ENCODE measurements around the gene MYBBP1A. TPM values are rescaled to one million over a fixed set of nuclear protein-coding genes. Genes with fewer than 3 reads are reported as not detected.

MYBBP1A gene
- polyA plus RNA-seq, 3 donors = 19.0 to 40.7 (median 22.7) TPM

- WGBS, 3 donors = 62 to 72% (median 70%) methylated on average over 17 to 18 of the region's 18 CpGs
- H3K27ac ChIP-seq (ENCODE audit: low read depth, low read length) = no peak overlapping the region
Measured at GRCh38 chr17:4576729-4577322, 21.6 kb upstream of the MYBBP1A start.

DNA sequence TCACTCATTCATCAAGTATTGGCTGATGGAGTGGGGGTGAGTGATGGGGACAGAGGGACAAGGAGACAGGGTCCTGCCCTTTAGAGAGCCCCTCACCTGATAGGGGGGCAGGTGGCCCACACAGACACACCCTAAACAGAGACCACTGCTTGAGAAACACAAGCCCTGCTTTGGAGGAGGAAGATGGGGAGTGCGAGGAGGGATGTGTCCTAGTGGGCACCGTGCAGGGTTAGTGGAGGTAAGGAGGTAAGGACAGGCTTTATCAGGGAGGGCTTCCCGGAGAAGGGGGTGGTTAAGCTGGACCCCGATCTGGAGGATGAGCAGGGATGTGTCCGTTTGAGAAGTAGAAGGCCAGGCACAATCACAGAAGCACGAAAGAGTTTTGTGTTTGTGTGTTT lies 21.0 kb upstream of the MYBBP1A start:
- no peak overlapping the region for H3K27ac ChIP-seq (ENCODE audit: low read depth, low read length)
- 74 to 81% (median 80%) methylated on average over 6 of the region's 6 CpGs for WGBS, 3 donors

DNA sequence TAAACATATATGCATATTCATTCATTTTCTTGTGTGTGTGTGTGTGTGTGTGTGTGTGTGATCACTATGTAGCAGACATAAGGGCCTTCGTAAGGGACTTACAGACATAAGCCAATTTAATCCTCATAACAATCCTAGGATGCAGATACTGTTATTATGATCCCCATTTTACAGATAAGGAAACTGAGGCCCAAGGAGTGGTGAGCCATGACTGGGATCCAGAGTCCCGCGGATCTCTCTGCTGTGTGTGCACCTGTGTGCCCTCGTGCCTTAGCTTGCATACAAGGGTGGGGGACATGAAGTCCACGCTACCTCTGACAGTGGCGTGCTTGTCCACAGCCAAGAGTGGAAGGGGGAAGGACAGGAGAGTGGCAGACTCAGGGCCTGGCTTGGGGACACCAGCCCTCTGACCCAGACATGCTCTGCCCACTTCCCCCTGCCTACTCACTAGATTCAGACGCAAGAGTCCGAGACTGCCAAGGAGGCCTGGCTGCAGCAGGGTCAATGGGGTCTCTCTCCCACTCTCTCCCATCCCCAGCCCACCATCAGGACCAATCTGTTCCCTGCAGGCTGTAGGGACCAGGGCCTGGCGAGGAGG lies 19.4 kb upstream of the MYBBP1A start:
- no peak overlapping the region for H3K27ac ChIP-seq (ENCODE audit: low read depth, low read length)
- 93 to 98% (median 95%) methylated on average over 9 of the region's 9 CpGs for WGBS, 3 donors

DNA sequence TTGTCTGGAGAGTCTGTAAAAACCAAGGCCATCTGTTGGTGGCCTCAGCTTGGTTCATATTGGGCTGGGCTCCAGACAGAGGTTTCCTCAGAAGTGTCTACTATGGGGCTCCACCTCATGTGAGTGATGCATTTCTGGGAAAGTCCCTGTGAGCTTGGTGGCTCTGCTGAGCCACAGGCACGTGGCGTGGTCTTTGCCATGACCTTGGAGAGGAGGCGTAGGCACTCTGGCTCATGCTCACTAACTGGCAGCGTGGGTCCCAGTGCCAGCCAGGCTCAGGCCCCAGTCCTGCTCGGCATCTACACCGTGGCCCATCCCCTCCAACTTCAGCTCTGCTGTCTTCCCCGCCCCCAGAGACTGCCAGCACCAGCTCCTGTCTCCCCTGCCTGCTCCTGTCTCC lies 18.5 kb upstream of the MYBBP1A start:
- WGBS, 3 donors = 40 to 76% (median 65%) methylated on average over 7 of the region's 7 CpGs
- no peak overlapping the region for H3K27ac ChIP-seq (ENCODE audit: low read depth, low read length)

DNA sequence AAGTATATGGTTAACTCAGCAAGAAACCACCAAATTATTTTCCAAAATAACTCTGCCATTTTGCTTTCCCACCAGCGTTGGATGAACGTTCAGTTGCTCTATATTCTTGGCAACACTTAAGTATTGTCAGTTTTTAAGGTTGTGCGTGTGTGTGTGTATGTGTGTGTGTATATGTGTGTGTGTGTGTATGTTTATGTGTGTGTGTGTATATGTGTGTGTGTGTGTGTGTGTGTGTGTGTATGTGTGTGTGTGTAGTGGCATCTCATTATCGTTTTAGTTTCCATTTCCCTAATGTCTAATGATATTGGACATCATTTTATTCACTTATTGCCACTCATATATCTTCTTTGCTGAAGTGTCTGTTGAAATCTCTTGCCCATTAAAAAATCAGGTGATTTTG lies 17.9 kb upstream of the MYBBP1A start:
- WGBS, 3 donors = 69 to 75% (median 74%) methylated on average over 4 of the region's 4 CpGs
- no peak overlapping the region for H3K27ac ChIP-seq (ENCODE audit: low read depth, low read length)

- 70 to 76% (median 76%) methylated on average over 9 of the region's 9 CpGs for WGBS, 3 donors
- H3K27ac ChIP-seq (ENCODE audit: low read depth, low read length) = no peak overlapping the region
Measured at GRCh38 chr17:4572131-4572530, 16.9 kb upstream of the MYBBP1A start.

- no peak overlapping the region for H3K27ac ChIP-seq (ENCODE audit: low read depth, low read length)
- WGBS, 3 donors = 86 to 100% (median 100%) methylated on average over 1 of the region's 1 CpG
Measured at GRCh38 chr17:4569591-4569990, 14.4 kb upstream of the MYBBP1A start.

- no peak overlapping the region for H3K27ac ChIP-seq (ENCODE audit: low read depth, low read length)
- whole genome bisulfite sequencing, 3 donors = 20 to 28% (median 25%) methylated on average over 5 of the region's 5 CpGs
Measured at GRCh38 chr17:4566785-4567184, 11.6 kb upstream of the MYBBP1A start.

DNA sequence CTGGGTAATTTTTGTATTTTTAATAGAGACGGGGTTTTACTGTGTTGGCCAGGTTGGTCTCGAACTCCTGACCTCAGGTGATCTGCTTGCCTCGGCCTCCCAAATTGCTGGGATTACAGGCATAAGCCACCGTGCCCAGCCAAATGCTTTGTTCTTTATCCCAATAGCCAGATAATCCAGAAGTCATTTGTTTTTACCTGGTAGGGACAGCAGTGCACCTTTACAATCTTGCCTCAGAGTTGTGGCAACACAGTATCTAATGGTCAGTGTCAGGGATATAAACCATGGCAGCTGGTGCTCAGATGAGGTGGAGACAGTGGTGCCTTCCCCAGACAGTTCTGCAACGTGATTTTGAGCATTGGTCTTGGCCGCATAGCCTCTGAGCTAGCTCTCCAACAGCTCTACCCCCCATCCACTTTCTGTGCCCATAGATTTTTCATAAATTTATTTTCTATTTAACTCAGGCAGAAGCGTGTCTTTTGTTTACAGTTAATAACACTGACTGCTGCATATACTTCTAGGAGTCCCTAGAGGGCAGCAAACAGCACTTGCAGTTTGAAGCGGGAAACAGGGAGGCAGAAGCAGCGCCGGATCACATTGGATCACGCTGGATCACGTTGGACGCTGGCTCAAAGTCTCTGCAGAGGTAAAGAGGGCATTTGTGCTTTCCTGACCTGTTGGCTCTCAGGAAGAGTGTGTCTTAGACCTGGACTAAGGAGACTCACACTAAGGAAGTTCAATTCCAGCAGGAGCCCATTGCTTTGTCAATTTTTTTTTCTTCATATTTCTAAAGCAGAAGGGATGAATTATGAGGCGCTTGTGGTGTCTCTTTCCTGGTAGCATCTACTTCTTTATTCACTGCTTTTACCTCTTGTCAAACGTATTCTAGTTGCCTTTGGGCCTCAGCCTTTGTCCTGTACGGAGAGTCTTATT lies 10.3 kb upstream of the MYBBP1A start:
- WGBS, 3 donors = 32 to 33% (median 32%) methylated on average over 16 of the region's 16 CpGs
- H3K27ac ChIP-seq (ENCODE audit: low read depth, low read length) = no peak overlapping the region

GRCh38 chr17:4562015-4562969 lies 7.1 kb upstream of the MYBBP1A start:
- no peak overlapping the region for H3K27ac ChIP-seq (ENCODE audit: low read depth, low read length)
- 71 to 79% (median 72%) methylated on average over 8 of the region's 8 CpGs for WGBS, 3 donors

GRCh38 chr17:4560837-4561256 lies 5.7 kb upstream of the MYBBP1A start:
- 41 to 69% (median 57%) methylated on average over 11 of the region's 11 CpGs for WGBS, 3 donors
- no peak overlapping the region for H3K27ac ChIP-seq (ENCODE audit: low read depth, low read length)

GRCh38 chr17:4560421-4560820 lies 5.2 kb upstream of the MYBBP1A start, which contains the start of gene GGT6:
Gene GGT6 (minus strand): TSS chr17:4560577. CDS start chr17:4560521, 56 bp downstream.
- WGBS, 3 donors = 29 to 87% (median 82%) methylated on average over 12 of the region's 12 CpGs
- no peak within 1 kb of the TSS for H3K27ac ChIP-seq (ENCODE audit: low read depth, low read length)

- H3K27ac ChIP-seq (ENCODE audit: low read depth, low read length) = no peak overlapping the region
- 32 to 95% (median 83%) methylated on average over 5 of the region's 5 CpGs for WGBS, 3 donors
Measured at GRCh38 chr17:4559966-4560365, 4.8 kb upstream of the MYBBP1A start.

- 47 to 69% (median 66%) methylated on average over 16 to 17 of the region's 17 CpGs for WGBS, 3 donors
- H3K27ac ChIP-seq (ENCODE audit: low read depth, low read length) = no peak overlapping the region
Measured at GRCh38 chr17:4559139-4559791, 4.1 kb upstream of the MYBBP1A start.

- 85 to 94% (median 91%) methylated on average over 23 to 24 of the region's 24 CpGs for WGBS, 3 donors
- no peak overlapping the region for H3K27ac ChIP-seq (ENCODE audit: low read depth, low read length)
Measured at GRCh38 chr17:4558347-4558971, 3.3 kb upstream of the MYBBP1A start.

- H3K27ac ChIP-seq (ENCODE audit: low read depth, low read length) = no peak overlapping the region
- WGBS, 3 donors = 92 to 97% (median 96%) methylated on average over 6 of the region's 6 CpGs
Measured at GRCh38 chr17:4557626-4558346, 2.6 kb upstream of the MYBBP1A start.

DNA sequence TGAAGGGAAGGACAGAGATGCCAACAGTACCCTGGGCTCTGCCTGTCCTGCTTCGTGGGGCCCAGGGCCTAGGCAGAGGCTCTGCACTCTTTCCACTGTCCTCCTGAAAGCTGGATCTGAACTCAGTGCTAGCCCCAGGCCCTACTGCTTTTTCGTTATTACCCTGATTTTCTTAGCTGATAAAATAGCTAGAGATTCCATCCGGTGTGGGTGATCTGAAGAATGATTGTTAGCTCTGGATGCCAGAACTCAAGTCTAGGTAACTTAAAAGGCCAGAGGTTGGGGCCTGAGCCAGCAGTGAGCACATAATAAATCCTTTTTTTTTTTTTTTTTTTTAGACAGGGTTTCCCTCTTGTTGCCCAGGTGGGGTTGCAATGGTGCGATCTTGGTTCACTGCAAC lies 1.8 kb upstream of the MYBBP1A start:
- 82 to 89% (median 89%) methylated on average over 4 of the region's 4 CpGs for WGBS, 3 donors
- H3K27ac ChIP-seq (ENCODE audit: low read depth, low read length) = no peak overlapping the region
